HL-60 (cell line): ENCODE data around the gene MS4A18.
"Not testable (repeated sequence)": the region's sequence is repeated elsewhere in the genome, so short reads cannot be mapped to it uniquely, and the experiment has no call there.

Experiments
- DNase-seq, 2 experiments: peaks; one replicate each; pipeline ENCODE4 v3.0.0-alpha.2; 2010 to 2020; ENCODE audit warnings: low read depth in 1 of 2, low spot score in 1 of 2
- H3K27ac ChIP-seq: fragments of 250-450 bp; sonication (Bioruptor Pico); replicated peaks from 2 replicates; pipeline ENCODE4 v1.5.1; 2020; ENCODE audit warnings: mild to moderate bottlenecking, moderate library complexity
- H3K27me3 ChIP-seq: fragments of 250-450 bp; sonication (Bioruptor Pico); 2 replicates; pipeline ENCODE4 v1.5.1; 2021; ENCODE audit warnings: mild to moderate bottlenecking, moderate library complexity; ENCODE audit not compliant: insufficient read depth, poor library complexity, severe bottlenecking
- H3K4me3 ChIP-seq: replicated peaks from 2 replicates; pipeline ENCODE4 v1.5.1; 2011; ENCODE audit warnings: mild to moderate bottlenecking, control low read depth, low read length; ENCODE audit not compliant: insufficient read depth
- CTCF ChIP-seq: IDR thresholded peaks from one replicate; pipeline ENCODE4 v1.5.1; 2011; ENCODE audit warnings: low read length, control low read depth, inconsistent platforms; ENCODE audit not compliant: insufficient read depth
- GABPA ChIP-seq: IDR thresholded peaks from 2 replicates; pipeline ENCODE4 v1.6.1; 2012; ENCODE audit warnings: low read depth
- POLR2AphosphoS5 ChIP-seq: IDR thresholded peaks from 2 replicates; pipeline ENCODE4 v1.6.1; 2012; ENCODE audit warnings: low read depth
- REST ChIP-seq: IDR thresholded peaks from 2 replicates; pipeline ENCODE4 v1.6.1; 2012; ENCODE audit warnings: low read depth; ENCODE audit not compliant: insufficient replicate concordance
- SPI1 ChIP-seq: IDR thresholded peaks from 2 replicates; pipeline ENCODE4 v1.6.1; 2012; ENCODE audit warnings: low read depth, mild to moderate bottlenecking, borderline replicate concordance

The MS4A18 gene

GRCh38 chr11:60759438-60760225 lies 35.1 kb downstream of the MS4A18 start:
- DNase-seq = peak in 1 of 2 experiments; percentile 71
- not testable (repeated sequence) for H3K27me3 ChIP-seq, H3K4me3 ChIP-seq, H3K27ac ChIP-seq
- TF ChIP-seq SPI1 = peak; percentile 99

- H3K27me3 ChIP-seq = no peaks in the 10 kb centered on the region
- no peak overlapping the region for H3K4me3 ChIP-seq
- no peak overlapping the region for H3K27ac ChIP-seq
- TF ChIP-seq POLR2AphosphoS5 (no peak), REST (no peak), SPI1 (no peak; the same call in 1 of the 2 replicates), GABPA (no peak), CTCF (no peak)
- DNase-seq = no peak
Measured at GRCh38 chr11:60761436-60762190, 37.1 kb downstream of the MS4A18 start.

- H3K27ac ChIP-seq = no peak overlapping the region
- no peaks in the 10 kb centered on the region for H3K27me3 ChIP-seq
- H3K4me3 ChIP-seq = no peak overlapping the region
- DNase-seq = no peak
- peak; percentile 0 for TF ChIP-seq CTCF
- no peak for TF ChIP-seq POLR2AphosphoS5
Measured at GRCh38 chr11:60762851-60763691, 38.6 kb downstream of the MS4A18 start.

- TF ChIP-seq REST (no peak), CTCF (no peak), GABPA (no peak)
- H3K4me3 ChIP-seq = no peak overlapping the region
- no peak for DNase-seq
- no peak overlapping the region for H3K27ac ChIP-seq
- H3K27me3 ChIP-seq = no peaks in the 10 kb centered on the region
Measured at GRCh38 chr11:60763692-60764369, 39.3 kb downstream of the MS4A18 start.
